Esophagus mucosa (tissue), 1 donor: ENCODE measurements around the gene MYRFL. TPM values are rescaled to one million over a fixed set of nuclear protein-coding genes. Genes with fewer than 3 reads are reported as not detected.
"Not testable (repeated sequence)": the region's sequence is repeated elsewhere in the genome, so short reads cannot be mapped to it uniquely, and the experiment has no call there.

ENCODE experiments used
- ATAC-seq: fragments of 200-7000 bp; cut with Tn5 transposase; one replicate; pipeline ENCODE4 v1.9.1; 2020
- total RNA-seq: library from RNA; stranded (reverse); gene quantifications from one replicate; pipeline ENCODE4 v1.2.4, GENCODE V29; 2023
- donor health status: DM: yes; HTN: yes; CAD: no.

MYRFL gene
- total RNA-seq, 1 donor from 2014 or later = not detected

- not testable (repeated sequence) for ATAC-seq
Observed at GRCh38 chr12:69994086-69994485, 169.1 kb downstream of the MYRFL start.

DNA sequence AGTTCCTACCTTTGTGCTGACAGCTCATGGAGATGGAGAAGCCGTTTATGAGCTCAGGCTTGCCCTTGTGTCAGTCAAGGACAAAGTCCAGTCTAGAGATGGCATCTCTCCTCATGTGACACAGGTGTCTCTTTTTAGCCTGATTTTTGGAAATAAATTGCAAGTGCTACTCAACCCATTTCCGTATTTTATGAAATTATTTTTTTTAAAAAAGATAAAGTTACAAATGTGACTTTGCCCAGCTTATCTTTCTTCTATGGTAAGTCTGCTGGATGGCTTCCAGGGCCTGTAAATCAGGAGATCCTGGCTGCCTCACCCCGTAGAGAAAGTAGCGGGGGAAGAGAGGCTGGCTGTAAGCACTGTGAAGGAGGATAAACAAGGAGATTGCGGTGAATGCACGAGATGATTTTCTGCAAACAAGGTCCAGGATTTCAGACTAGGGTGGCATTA, 169.7 kb downstream of the MYRFL start:
- no peak for ATAC-seq

DNA sequence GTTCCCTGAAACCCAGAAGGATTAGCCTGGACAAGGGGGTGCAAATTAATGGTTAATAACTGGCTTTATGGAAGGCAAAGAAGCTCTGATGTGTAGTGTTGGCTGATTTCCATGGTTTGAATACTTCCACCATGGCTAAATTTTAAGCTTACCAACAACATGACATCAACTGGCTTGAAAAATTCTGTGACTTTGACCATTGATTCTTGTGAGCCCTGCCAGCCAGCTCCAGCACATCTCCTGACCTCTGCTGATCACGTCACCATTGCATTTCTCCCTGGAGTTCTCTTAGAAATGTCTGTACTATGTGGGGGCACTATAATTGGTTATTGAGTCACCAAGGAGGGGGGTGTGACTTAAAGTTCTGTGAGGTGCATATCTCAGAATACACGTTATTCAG, 171.2 kb downstream of the MYRFL start:
- no peak for ATAC-seq

- ATAC-seq = no peak
Observed at GRCh38 chr12:69996722-69997121, 171.7 kb downstream of the MYRFL start.

DNA sequence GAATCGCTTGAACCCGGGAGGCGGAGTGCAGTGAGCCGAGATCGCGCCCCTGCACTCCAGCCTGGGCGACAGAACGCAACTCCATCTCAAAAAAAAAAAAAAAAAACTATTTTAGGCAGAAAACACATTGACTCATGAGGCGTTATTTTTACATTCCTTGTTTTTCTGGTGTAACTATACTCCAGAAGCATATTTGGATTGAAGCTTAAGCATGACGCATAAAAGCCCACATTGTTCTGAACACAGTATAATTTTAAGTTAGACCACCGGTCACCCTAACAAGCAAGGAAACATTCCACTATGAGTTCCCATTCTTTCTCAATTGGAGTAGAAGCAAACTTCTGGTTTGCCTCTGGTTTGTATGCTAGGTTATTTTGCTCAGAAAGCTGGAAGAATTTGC, 173.0 kb downstream of the MYRFL start:
- no peak for ATAC-seq

DNA sequence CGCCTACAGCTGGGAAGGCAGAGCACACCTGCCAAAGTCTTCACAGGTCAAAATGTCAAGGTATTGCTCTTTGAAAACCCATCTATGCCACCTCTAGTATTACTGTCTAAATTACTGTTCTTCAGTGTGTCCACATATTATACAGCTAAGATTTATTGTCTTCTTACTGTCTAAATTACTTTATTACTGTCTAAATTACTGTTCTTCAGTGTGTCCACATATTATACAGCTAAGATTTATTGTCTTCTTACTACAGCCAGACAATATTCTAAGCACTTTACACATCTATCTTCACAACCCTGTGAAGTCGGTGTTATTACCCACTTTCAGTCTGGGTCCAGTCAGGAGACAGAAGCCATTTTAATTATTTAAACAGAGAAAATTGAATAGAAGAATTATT, 173.9 kb downstream of the MYRFL start:
- no peak for ATAC-seq

GRCh38 chr12:69999561-69999960, 174.5 kb downstream of the MYRFL start:
- no peak for ATAC-seq

GRCh38 chr12:70002097-70002911, 177.3 kb downstream of the MYRFL start:
- ATAC-seq = peak; percentile 46

DNA sequence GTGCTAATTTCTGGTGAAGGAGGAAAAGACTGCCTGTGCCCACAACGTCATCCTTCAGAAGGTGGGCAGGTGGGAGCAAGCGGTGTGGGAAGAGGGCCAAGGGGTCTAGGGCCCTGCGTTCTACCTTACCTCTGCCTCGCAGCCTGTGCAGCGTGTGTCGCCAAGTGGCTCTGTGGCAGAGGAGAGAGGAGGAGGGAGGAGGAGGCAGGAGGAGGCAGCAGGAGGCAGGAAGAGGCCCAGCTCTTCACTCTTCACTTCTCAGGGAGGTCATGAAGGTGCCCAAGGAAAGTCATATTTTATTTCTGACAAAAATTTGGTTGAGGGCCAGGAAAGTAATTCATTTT, 177.9 kb downstream of the MYRFL start:
- ATAC-seq = no peak

GRCh38 chr12:70005864-70006618, 181.0 kb downstream of the MYRFL start:
- ATAC-seq = peak; percentile 69

DNA sequence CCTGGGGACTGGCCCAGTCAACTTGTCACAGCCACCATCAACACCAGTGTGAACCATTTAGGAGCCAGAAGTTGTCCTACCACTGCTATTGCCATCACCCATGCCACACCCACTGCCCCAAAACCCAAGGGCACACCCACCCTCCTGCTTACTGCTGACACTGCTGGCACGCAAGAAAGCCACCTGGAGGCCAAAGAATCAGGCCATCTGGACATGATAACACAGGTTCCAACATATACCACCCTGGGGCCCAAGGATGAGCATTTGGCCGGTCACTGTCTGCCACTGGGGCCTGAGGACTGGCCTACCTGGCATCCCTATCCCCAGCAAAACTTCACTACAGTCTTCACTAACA, 181.6 kb downstream of the MYRFL start:
- ATAC-seq = no peak

DNA sequence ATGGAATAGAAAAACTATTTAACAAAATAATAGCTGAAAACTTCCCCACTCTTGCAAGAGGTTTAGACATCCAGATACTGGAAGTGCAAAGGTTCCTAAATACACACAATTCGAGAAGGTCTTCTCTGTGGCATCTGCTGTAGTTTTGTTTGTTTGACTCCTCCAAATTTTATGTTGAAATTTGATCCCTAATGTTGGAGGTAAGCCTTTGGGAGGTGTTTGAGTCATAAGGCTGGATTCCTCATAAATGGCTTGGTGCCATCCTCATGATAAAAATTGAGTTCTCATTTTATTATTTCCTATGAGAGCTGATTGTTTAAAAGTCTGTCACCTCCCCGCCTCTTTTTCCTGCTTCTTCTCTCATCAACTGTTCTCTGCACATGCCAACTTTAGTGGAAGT, 182.7 kb downstream of the MYRFL start:
- peak; percentile 46 for ATAC-seq

Other genes starting within 250 kb of the MYRFL start
- gene CCT2, start 239.8 kb upstream of the MYRFL start, total RNA-seq = 114 TPM
- gene LRRC10, start 214.3 kb upstream of the MYRFL start, total RNA-seq = not detected
- not detected for gene BEST3, start 125.9 kb upstream of the MYRFL start, total RNA-seq
- gene RAB3IP, start 86.4 kb upstream of the MYRFL start, total RNA-seq = 16.5 TPM